ENCODE results near the gene ZNF654.
"Not testable (repeated sequence)": the region's sequence is repeated elsewhere in the genome, so short reads cannot be mapped to it uniquely, and the experiment has no call there.

Gene ZNF654

GRCh38 chr3:88150371-88150770, 91.3 kb downstream of the ZNF654 start:
- H3K4me1 ChIP-seq (ENCODE audit: control insufficient read depth in 2 of 2, insufficient read depth in 2 of 2, low read length in 2 of 2): peaks cover 0 to 19% of the 10 kb centered on the region in 2 donors
- H3K27ac ChIP-seq (ENCODE audit: low read depth in 2 of 2, low read length in 2 of 2): peak overlapping the region; percentile 88 to 96

GRCh38 chr3:88150806-88151205, 91.8 kb downstream of the ZNF654 start:
- Histone ChIP-seq H3K9me3 (ENCODE audit: control insufficient read depth in 2 of 2, low read length in 2 of 2) (no peaks in the 10 kb centered on the region), H3K27ac (ENCODE audit: low read depth in 2 of 2, low read length in 2 of 2) (peak overlapping the region in 1 of 2 donors; percentile 96), H3K27me3 (ENCODE audit: control insufficient read depth in 2 of 2, insufficient read depth in 2 of 2, low read length in 2 of 2) (no peaks in the 10 kb centered on the region), H3K4me1 (ENCODE audit: control insufficient read depth in 2 of 2, insufficient read depth in 2 of 2, low read length in 2 of 2) (peaks cover 0 to 19% of the 10 kb centered on the region in 2 donors), H3K36me3 (ENCODE audit: control insufficient read depth in 2 of 2, insufficient read depth in 2 of 2, low read length in 2 of 2) (peaks cover 7 to 14% of the 10 kb centered on the region in 2 donors), H3K4me3 (ENCODE audit: low read length in 2 of 2) (peak overlapping the region; percentile 81 to 98), H3K9ac (ENCODE audit: low read depth in 1 of 2, low read length in 2 of 2) (peak overlapping the region; percentile 83 to 99)

More at GRCh38 chr3:88150371-88150770, 91.3 kb downstream of the ZNF654 start:
- H3K9me3 ChIP-seq (ENCODE audit: control insufficient read depth in 2 of 2, low read length in 2 of 2): no peaks in the 10 kb centered on the region
- no peaks in the 10 kb centered on the region for H3K27me3 ChIP-seq (ENCODE audit: control insufficient read depth in 2 of 2, insufficient read depth in 2 of 2, low read length in 2 of 2)
- peak overlapping the region; percentile 81 to 98 for H3K4me3 ChIP-seq (ENCODE audit: low read length in 2 of 2)
- peak overlapping the region; percentile 83 to 99 for H3K9ac ChIP-seq (ENCODE audit: low read depth in 1 of 2, low read length in 2 of 2)
- H3K36me3 ChIP-seq (ENCODE audit: control insufficient read depth in 2 of 2, insufficient read depth in 2 of 2, low read length in 2 of 2): peaks cover 5 to 11% of the 10 kb centered on the region in 2 donors

GRCh38 chr3:88151358-88151757, 92.3 kb downstream of the ZNF654 start:
- H3K27ac ChIP-seq (ENCODE audit: low read depth in 2 of 2, low read length in 2 of 2): no peak overlapping the region
- peaks cover 12 to 20% of the 10 kb centered on the region in 2 donors for H3K36me3 ChIP-seq (ENCODE audit: control insufficient read depth in 2 of 2, insufficient read depth in 2 of 2, low read length in 2 of 2)
- peak overlapping the region; percentile 40 to 98 for H3K4me3 ChIP-seq (ENCODE audit: low read length in 2 of 2)
- peak overlapping the region in 1 of 2 donors; percentile 24 for H3K9ac ChIP-seq (ENCODE audit: low read depth in 1 of 2, low read length in 2 of 2)
- no peaks in the 10 kb centered on the region for H3K27me3 ChIP-seq (ENCODE audit: control insufficient read depth in 2 of 2, insufficient read depth in 2 of 2, low read length in 2 of 2)
- H3K9me3 ChIP-seq (ENCODE audit: control insufficient read depth in 2 of 2, low read length in 2 of 2): no peaks in the 10 kb centered on the region
- H3K4me1 ChIP-seq (ENCODE audit: control insufficient read depth in 2 of 2, insufficient read depth in 2 of 2, low read length in 2 of 2): peaks cover 0 to 19% of the 10 kb centered on the region in 2 donors

- peaks cover 21 to 24% of the 10 kb centered on the region in 2 donors for H3K36me3 ChIP-seq (ENCODE audit: control insufficient read depth in 2 of 2, insufficient read depth in 2 of 2, low read length in 2 of 2)
- H3K4me1 ChIP-seq (ENCODE audit: control insufficient read depth in 2 of 2, insufficient read depth in 2 of 2, low read length in 2 of 2): peaks cover 0 to 19% of the 10 kb centered on the region in 2 donors
- no peak overlapping the region for H3K4me3 ChIP-seq (ENCODE audit: low read length in 2 of 2)
- no peak overlapping the region for H3K9ac ChIP-seq (ENCODE audit: low read depth in 1 of 2, low read length in 2 of 2)
- H3K9me3 ChIP-seq (ENCODE audit: control insufficient read depth in 2 of 2, low read length in 2 of 2): no peaks in the 10 kb centered on the region
- no peak overlapping the region for H3K27ac ChIP-seq (ENCODE audit: low read depth in 2 of 2, low read length in 2 of 2)
- no peaks in the 10 kb centered on the region for H3K27me3 ChIP-seq (ENCODE audit: control insufficient read depth in 2 of 2, insufficient read depth in 2 of 2, low read length in 2 of 2)
Observed at GRCh38 chr3:88152841-88153240, 93.8 kb downstream of the ZNF654 start.

- Histone ChIP-seq H3K27me3 (ENCODE audit: control insufficient read depth in 2 of 2, insufficient read depth in 2 of 2, low read length in 2 of 2) (no peaks in the 10 kb centered on the region), H3K4me3 (ENCODE audit: low read length in 2 of 2) (no peak overlapping the region), H3K4me1 (ENCODE audit: control insufficient read depth in 2 of 2, insufficient read depth in 2 of 2, low read length in 2 of 2) (no peaks in the 10 kb centered on the region), H3K27ac (ENCODE audit: low read depth in 2 of 2, low read length in 2 of 2) (no peak overlapping the region), H3K9ac (ENCODE audit: low read depth in 1 of 2, low read length in 2 of 2) (no peak overlapping the region), H3K9me3 (ENCODE audit: control insufficient read depth in 2 of 2, low read length in 2 of 2) (no peaks in the 10 kb centered on the region), H3K36me3 (ENCODE audit: control insufficient read depth in 2 of 2, insufficient read depth in 2 of 2, low read length in 2 of 2) (peaks cover 0 to 4% of the 10 kb centered on the region in 2 donors)
Observed at GRCh38 chr3:88166419-88166971, 107.4 kb downstream of the ZNF654 start.

GRCh38 chr3:88167173-88167572, 108.1 kb downstream of the ZNF654 start:
- no peak overlapping the region for H3K27ac ChIP-seq (ENCODE audit: low read depth in 2 of 2, low read length in 2 of 2)
- H3K9me3 ChIP-seq (ENCODE audit: control insufficient read depth in 2 of 2, low read length in 2 of 2): no peaks in the 10 kb centered on the region
- H3K36me3 ChIP-seq (ENCODE audit: control insufficient read depth in 2 of 2, insufficient read depth in 2 of 2, low read length in 2 of 2): peaks cover 0 to 4% of the 10 kb centered on the region in 2 donors
- no peak overlapping the region for H3K9ac ChIP-seq (ENCODE audit: low read depth in 1 of 2, low read length in 2 of 2)
- H3K4me3 ChIP-seq (ENCODE audit: low read length in 2 of 2): no peak overlapping the region
- H3K27me3 ChIP-seq (ENCODE audit: control insufficient read depth in 2 of 2, insufficient read depth in 2 of 2, low read length in 2 of 2): no peaks in the 10 kb centered on the region
- no peaks in the 10 kb centered on the region for H3K4me1 ChIP-seq (ENCODE audit: control insufficient read depth in 2 of 2, insufficient read depth in 2 of 2, low read length in 2 of 2)

- Histone ChIP-seq H3K4me3 (ENCODE audit: low read length in 2 of 2) (no peak overlapping the region), H3K36me3 (ENCODE audit: control insufficient read depth in 2 of 2, insufficient read depth in 2 of 2, low read length in 2 of 2) (peaks cover 0 to 4% of the 10 kb centered on the region in 2 donors), H3K9ac (ENCODE audit: low read depth in 1 of 2, low read length in 2 of 2) (no peak overlapping the region), H3K4me1 (ENCODE audit: control insufficient read depth in 2 of 2, insufficient read depth in 2 of 2, low read length in 2 of 2) (no peaks in the 10 kb centered on the region), H3K9me3 (ENCODE audit: control insufficient read depth in 2 of 2, low read length in 2 of 2) (no peaks in the 10 kb centered on the region), H3K27ac (ENCODE audit: low read depth in 2 of 2, low read length in 2 of 2) (no peak overlapping the region), H3K27me3 (ENCODE audit: control insufficient read depth in 2 of 2, insufficient read depth in 2 of 2, low read length in 2 of 2) (no peaks in the 10 kb centered on the region)
Observed at GRCh38 chr3:88167704-88168103, 108.6 kb downstream of the ZNF654 start.

- no peak overlapping the region for H3K27ac ChIP-seq (ENCODE audit: low read depth in 2 of 2, low read length in 2 of 2)
- H3K4me3 ChIP-seq (ENCODE audit: low read length in 2 of 2): no peak overlapping the region
- H3K9me3 ChIP-seq (ENCODE audit: control insufficient read depth in 2 of 2, low read length in 2 of 2): no peaks in the 10 kb centered on the region
- no peaks in the 10 kb centered on the region for H3K27me3 ChIP-seq (ENCODE audit: control insufficient read depth in 2 of 2, insufficient read depth in 2 of 2, low read length in 2 of 2)
- H3K9ac ChIP-seq (ENCODE audit: low read depth in 1 of 2, low read length in 2 of 2): no peak overlapping the region
- peaks cover 0 to 4% of the 10 kb centered on the region in 2 donors for H3K36me3 ChIP-seq (ENCODE audit: control insufficient read depth in 2 of 2, insufficient read depth in 2 of 2, low read length in 2 of 2)
- no peaks in the 10 kb centered on the region for H3K4me1 ChIP-seq (ENCODE audit: control insufficient read depth in 2 of 2, insufficient read depth in 2 of 2, low read length in 2 of 2)
Observed at GRCh38 chr3:88168171-88168570, 109.1 kb downstream of the ZNF654 start.

GRCh38 chr3:88180398-88180999, 121.4 kb downstream of the ZNF654 start:
- Histone ChIP-seq H3K9me3 (ENCODE audit: control insufficient read depth in 2 of 2, low read length in 2 of 2) (no peaks in the 10 kb centered on the region), H3K9ac (ENCODE audit: low read depth in 1 of 2, low read length in 2 of 2) (no peak overlapping the region), H3K4me1 (ENCODE audit: control insufficient read depth in 2 of 2, insufficient read depth in 2 of 2, low read length in 2 of 2) (no peaks in the 10 kb centered on the region), H3K4me3 (ENCODE audit: low read length in 2 of 2) (no peak overlapping the region), H3K27ac (ENCODE audit: low read depth in 2 of 2, low read length in 2 of 2) (no peak overlapping the region), H3K27me3 (ENCODE audit: control insufficient read depth in 2 of 2, insufficient read depth in 2 of 2, low read length in 2 of 2) (no peaks in the 10 kb centered on the region), H3K36me3 (ENCODE audit: control insufficient read depth in 2 of 2, insufficient read depth in 2 of 2, low read length in 2 of 2) (no peaks in the 10 kb centered on the region)

GRCh38 chr3:88182165-88182918, 123.3 kb downstream of the ZNF654 start:
- H3K4me1 ChIP-seq (ENCODE audit: control insufficient read depth in 2 of 2, insufficient read depth in 2 of 2, low read length in 2 of 2); H3K4me3 ChIP-seq (ENCODE audit: low read length in 2 of 2); H3K27me3 ChIP-seq (ENCODE audit: control insufficient read depth in 2 of 2, insufficient read depth in 2 of 2, low read length in 2 of 2); H3K36me3 ChIP-seq (ENCODE audit: control insufficient read depth in 2 of 2, insufficient read depth in 2 of 2, low read length in 2 of 2); H3K27ac ChIP-seq (ENCODE audit: low read depth in 2 of 2, low read length in 2 of 2); H3K9ac ChIP-seq (ENCODE audit: low read depth in 1 of 2, low read length in 2 of 2); H3K9me3 ChIP-seq (ENCODE audit: control insufficient read depth in 2 of 2, low read length in 2 of 2): not testable (repeated sequence)

Measured in mucosa of rectum (tissue), 2 donors.